Upper lobe of left lung (tissue), 4 donors: ENCODE data around the gene NEK11.

Experiments used
- EP300 ChIP-seq, 4 donors: sonication (generic); formaldehyde crosslinking; IDR thresholded peaks; one replicate each; pipeline ENCODE4 v1.5.1; 2017; ENCODE audit warnings: antibody characterized with exemption in 4 of 4, control low read depth in 2 of 4
- POLR2A ChIP-seq, 4 donors: fragments of 450-650 bp; IDR thresholded peaks; one replicate each; pipeline ENCODE4 v1.5.1; 2016 to 2017; ENCODE audit warnings: antibody characterized with exemption in 4 of 4, mild to moderate bottlenecking in 2 of 4
- TF ChIP-seq, protein P1 (sequence below), 6 experiments: fragments of 450-650 bp in 4 of 6; fragments of 200-600 bp in 2 of 6; sonication (generic) in 2 of 6; IDR thresholded peaks; one replicate each; pipeline ENCODE4 v1.5.1; 2016 to 2019; ENCODE audit warnings: antibody characterized with exemption in 6 of 6

DNA sequence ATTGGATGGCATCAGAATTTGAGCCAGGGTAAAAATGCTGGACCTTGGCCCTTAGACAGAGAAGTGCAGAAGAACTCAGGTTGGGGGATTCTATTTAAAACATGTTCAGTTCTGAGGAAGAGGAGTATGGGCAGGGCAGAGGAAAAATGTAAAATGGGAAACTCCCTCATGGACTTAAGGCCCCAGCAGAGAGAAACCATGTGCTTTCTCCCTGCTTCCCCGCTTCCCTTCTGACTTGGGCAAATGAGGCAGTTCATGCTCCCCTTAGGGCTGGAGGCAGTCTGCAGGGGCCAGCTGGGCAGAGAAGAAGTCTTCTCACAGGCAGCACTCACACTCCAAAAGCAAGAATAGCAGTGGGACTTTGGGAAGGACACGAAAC, 345.0 kb downstream of the NEK11 start:
- TF ChIP-seq, protein P1, sequence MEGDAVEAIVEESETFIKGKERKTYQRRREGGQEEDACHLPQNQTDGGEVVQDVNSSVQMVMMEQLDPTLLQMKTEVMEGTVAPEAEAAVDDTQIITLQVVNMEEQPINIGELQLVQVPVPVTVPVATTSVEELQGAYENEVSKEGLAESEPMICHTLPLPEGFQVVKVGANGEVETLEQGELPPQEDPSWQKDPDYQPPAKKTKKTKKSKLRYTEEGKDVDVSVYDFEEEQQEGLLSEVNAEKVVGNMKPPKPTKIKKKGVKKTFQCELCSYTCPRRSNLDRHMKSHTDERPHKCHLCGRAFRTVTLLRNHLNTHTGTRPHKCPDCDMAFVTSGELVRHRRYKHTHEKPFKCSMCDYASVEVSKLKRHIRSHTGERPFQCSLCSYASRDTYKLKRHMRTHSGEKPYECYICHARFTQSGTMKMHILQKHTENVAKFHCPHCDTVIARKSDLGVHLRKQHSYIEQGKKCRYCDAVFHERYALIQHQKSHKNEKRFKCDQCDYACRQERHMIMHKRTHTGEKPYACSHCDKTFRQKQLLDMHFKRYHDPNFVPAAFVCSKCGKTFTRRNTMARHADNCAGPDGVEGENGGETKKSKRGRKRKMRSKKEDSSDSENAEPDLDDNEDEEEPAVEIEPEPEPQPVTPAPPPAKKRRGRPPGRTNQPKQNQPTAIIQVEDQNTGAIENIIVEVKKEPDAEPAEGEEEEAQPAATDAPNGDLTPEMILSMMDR (IDR thresholded peaks at IDR 0.05), result no peak
- TF ChIP-seq POLR2A (IDR thresholded peaks at IDR 0.05) (no peak), EP300 (IDR thresholded peaks at IDR 0.05) (no peak)
